GM12878 (cell line): ENCODE results near the gene CLNK. TPM values are rescaled to one million over a fixed set of nuclear protein-coding genes. Genes with fewer than 3 reads are reported as not detected.

Experiments
- ATAC-seq: fragments of 200-7000 bp; cut with Tn5 transposase; 3 replicates; pipeline ENCODE4 v1.9.1; 2020; ENCODE audit warnings: mild to moderate bottlenecking, moderate library complexity
- BruUV-seq: library from RNA; stranded (reverse); fragments of 400-500 nt; replicated peaks from 2 replicates; lab custom pipeline; 2021; lab: Mats Ljungman, UMichigan
- CTCF ChIA-PET: fragments of 300-600 bp; sonication (Branson Sonifier 250); formaldehyde crosslinking; extraction: SDS; loops from one replicate; lab custom pipeline; 2021; ENCODE audit warnings: inconsistent platforms; lab: Yijun Ruan, JAX
- POLR2A ChIA-PET: fragments of 350-600 bp; formaldehyde crosslinking; extraction: SDS; loops from one replicate; lab custom pipeline; 2021; ENCODE audit warnings: inconsistent platforms; lab: Charles Lee
- RAD21 ChIA-PET: fragments of 300-600 bp; sonication (Branson Sonifier 250); formaldehyde crosslinking; loops from one replicate; lab custom pipeline; 2023; ENCODE audit warnings: antibody characterized with exemption; ENCODE audit not compliant: unreplicated experiment; lab: Charles Lee
- SMC1A ChIA-PET: fragments of 300-600 bp; sonication (Branson Sonifier 250); formaldehyde crosslinking; loops from one replicate; lab custom pipeline; 2023; ENCODE audit not compliant: unreplicated experiment, uncharacterized antibody; lab: Charles Lee
- DNase-seq: peaks from one replicate; pipeline ENCODE4 v3.0.0-alpha.2; 2011; ENCODE audit warnings: low read depth, low spot score
- FAIRE-seq: peaks from 3 replicates; lab custom pipeline; 2011; peaks lifted over from hg19 to GRCh38; lab: Jason Lieb, UNC
- H2AFZ ChIP-seq: 2 replicates; pipeline ENCODE4 v1.6.0; 2011; ENCODE audit warnings: low read depth, low read length, control low read depth; ENCODE audit not compliant: control insufficient read depth
- H3K27ac ChIP-seq: 2 replicates; pipeline ENCODE4 v1.5.1; 2011; ENCODE audit warnings: control low read depth; ENCODE audit not compliant: control insufficient read depth, insufficient read depth
- H3K27me3 ChIP-seq, 2 experiments: replicated peaks in 1 of 2; 2 replicates each; pipeline versions ENCODE4 v1.6.0 to v1.6.1; 2011; ENCODE audit warnings: low read length in 1 of 2; ENCODE audit not compliant: control insufficient read depth in 2 of 2, insufficient read depth in 2 of 2
- H3K36me3 ChIP-seq, 2 experiments: 2 replicates each; pipeline ENCODE4 v1.5.1; 2011; ENCODE audit warnings: low read length in 1 of 2; ENCODE audit not compliant: control insufficient read depth in 2 of 2, insufficient read depth in 2 of 2
- H3K4me1 ChIP-seq: 2 replicates; pipeline ENCODE4 v1.6.1; 2011; ENCODE audit warnings: mild to moderate bottlenecking, low read length, moderate library complexity, mixed read lengths; ENCODE audit not compliant: control insufficient read depth, insufficient read depth
- H3K4me2 ChIP-seq: 2 replicates; pipeline ENCODE4 v1.6.0; 2011; ENCODE audit warnings: control low read depth; ENCODE audit not compliant: control insufficient read depth, insufficient read depth
- H3K4me3 ChIP-seq: fragments of 200-600 bp; sonication (generic); 2 replicates; pipeline ENCODE4 v1.5.1; 2016
- H3K79me2 ChIP-seq: 2 replicates; pipeline ENCODE4 v1.6.0; 2011; ENCODE audit warnings: low read length; ENCODE audit not compliant: control insufficient read depth, insufficient read depth
- H3K9ac ChIP-seq: 2 replicates; pipeline ENCODE4 v1.8.0; 2011; ENCODE audit warnings: low read length, control low read depth, mixed read lengths; ENCODE audit not compliant: control insufficient read depth, insufficient read depth
- H3K9me3 ChIP-seq: replicated peaks from 3 replicates; pipeline ENCODE4 v1.5.1; 2011; ENCODE audit warnings: mild to moderate bottlenecking, low read length; ENCODE audit not compliant: control insufficient read depth, insufficient read depth
- H4K20me1 ChIP-seq: 2 replicates; pipeline ENCODE4 v1.6.0; 2011; ENCODE audit not compliant: control insufficient read depth, insufficient read depth
- ATF2 ChIP-seq: IDR thresholded peaks from 2 replicates; pipeline ENCODE4 v1.6.1; 2012; ENCODE audit warnings: low read length, inconsistent platforms
- ATF7 ChIP-seq: fragments of 450-650 bp; IDR thresholded peaks from 2 replicates; pipeline ENCODE4 v1.6.1; 2016; ENCODE audit warnings: low read depth, mild to moderate bottlenecking
- CTCF ChIP-seq, 3 experiments: IDR thresholded peaks in 2 of 3; conservative IDR thresholded peaks in 1 of 3; 2 replicates each; pipeline ENCODE4 v1.5.1; 2011; ENCODE audit warnings: low read depth in 3 of 3, low read length in 3 of 3, mild to moderate bottlenecking in 3 of 3, control low read depth in 2 of 3, moderate library complexity in 2 of 3, inconsistent platforms in 1 of 3, mixed read lengths in 1 of 3; ENCODE audit not compliant: control insufficient read depth in 2 of 3, insufficient read depth in 1 of 3; ENCODE audit errors: extremely low read depth in 1 of 3
- EED ChIP-seq: sonication (generic); IDR thresholded peaks from 2 replicates; pipeline ENCODE4 v1.6.1; 2016; ENCODE audit warnings: antibody characterized with exemption, low read depth
- JUNB ChIP-seq: IDR thresholded peaks from 2 replicates; pipeline ENCODE4 v1.6.1; 2016; ENCODE audit warnings: antibody characterized with exemption, mild to moderate bottlenecking
- MYC ChIP-seq: IDR thresholded peaks from 2 replicates; pipeline ENCODE4 v1.6.1; 2011; ENCODE audit warnings: mild to moderate bottlenecking, low read length, moderate library complexity, inconsistent platforms; ENCODE audit not compliant: insufficient read depth, insufficient replicate concordance, insufficient read length, severe bottlenecking
- PML ChIP-seq: IDR thresholded peaks from 2 replicates; pipeline ENCODE4 v1.6.1; 2012; ENCODE audit warnings: low read length, inconsistent platforms
- RAD21 ChIP-seq: IDR thresholded peaks from 2 replicates; pipeline ENCODE4 v1.6.1; 2011; ENCODE audit warnings: mild to moderate bottlenecking, low read depth, low read length, moderate library complexity; ENCODE audit not compliant: insufficient read depth
- SMC3 ChIP-seq: IDR thresholded peaks from 2 replicates; pipeline ENCODE4 v1.6.1; 2011; ENCODE audit warnings: low read length, improper control_type of control experiment, borderline replicate concordance
- SREBF1 ChIP-seq: IDR thresholded peaks from 2 replicates; pipeline ENCODE4 v1.6.1; 2012; ENCODE audit warnings: mild to moderate bottlenecking, low read length
- STAT1 ChIP-seq: fragments of 450-650 bp; conservative IDR thresholded peaks from 2 replicates; pipeline ENCODE4 v1.6.1; 2014; ENCODE audit warnings: antibody characterized with exemption, mild to moderate bottlenecking
- SUPT20H ChIP-seq: IDR thresholded peaks from 2 replicates; pipeline ENCODE4 v1.6.1; 2011; ENCODE audit warnings: low read depth, mild to moderate bottlenecking, low read length, moderate library complexity, borderline replicate concordance; ENCODE audit not compliant: control insufficient read depth
- TCF3 ChIP-seq: IDR thresholded peaks from 2 replicates; pipeline ENCODE4 v1.6.1; 2012; ENCODE audit warnings: low read depth, mild to moderate bottlenecking, low read length, borderline replicate concordance; ENCODE audit not compliant: insufficient read depth
- YY1 ChIP-seq: IDR thresholded peaks from 2 replicates; pipeline ENCODE4 v1.6.1; 2011; ENCODE audit warnings: low read depth, mild to moderate bottlenecking, low read length
- WGBS: methylation state at CpG from one replicate; pipeline ENCODE4 v1.1.6; 2016; ENCODE audit warnings: low lambda C conversion rate; ENCODE audit not compliant: insufficient replicate concordance, insufficient coverage; ENCODE audit errors: missing lambda C conversion rate; 5-methylcytosine and 5-hydroxymethylcytosine counted together
- in situ Hi-C: fragments of 300-500 bp; cut with MboI; formaldehyde crosslinking; loops from 9 replicates; pipeline ENCODE4 v1.14.3; 2018; ENCODE audit warnings: mixed read lengths
- intact Hi-C: fragments of 100-400 bp; cut with micrococcal nuclease; formaldehyde crosslinking; loops from one replicate; pipeline ENCODE4 v1.14.2; 2022; ENCODE audit not compliant: unreplicated experiment
- polyA plus RNA-seq, 11 experiments: library from polyadenylated mRNA; depleted of rRNA in 4 of 11; unstranded in 6 of 11; stranded (reverse) in 5 of 11; fragments of >200 nt; fragmentation: Nextera tagmentation in 4 of 11; fragmentation: Illumina TruSeq in 1 of 11; extraction: Ambion mirVana in 4 of 11; extraction: Trizol in 1 of 11; gene quantifications; 1 replicate in 1 of 11; 2 replicates in 10 of 11; pipeline versions ENCODE4 v1.2.1 to v1.2.3, GENCODE V29; 2011 to 2016; ENCODE audit warnings: inconsistent platforms in 2 of 11, missing spikeins in 2 of 11, low read depth in 1 of 11
- total RNA-seq, 4 experiments: library from RNA; depleted of rRNA in 3 of 4; stranded (reverse); fragments of >200 nt in 3 of 4; fragmentation: Illumina TruSeq in 1 of 4; extraction: Trizol in 1 of 4; gene quantifications; 2 replicates each; pipeline versions ENCODE4 v1.2.1 to v1.2.3, GENCODE V29; 2013 to 2021

The CLNK gene
- total and polyA plus RNA-seq, 10 of the 15 experiments (the other 5 are each of a cell fraction or from before 2014, with no cell fraction given): 2.1 to 14.3 (median 2.7) TPM

- no TSS peak for BruUV-seq
- Histone ChIP-seq H3K27me3 (no peaks in the 10 kb centered on the region), H3K4me1 (no peaks in the 10 kb centered on the region), H3K4me2 (no peak overlapping the region), H3K36me3 (peaks cover 0 to 3% of the 10 kb centered on the region in 2 experiments; a peak in 2 of 4 replicates), H3K9ac (no peak overlapping the region), H2AFZ (no peak overlapping the region), H3K4me3 (no peak overlapping the region), H3K79me2 (no peaks in the 10 kb centered on the region), H4K20me1 (no peaks in the 10 kb centered on the region), H3K9me3 (no peaks in the 10 kb centered on the region; the same call in 2 of the 3 replicates), H3K27ac (no peak overlapping the region)
- in situ Hi-C loops: no loop called here
- 59% methylated on average over 2 of the region's 2 CpGs for WGBS
- SMC1A ChIA-PET: interaction anchor here (0.8 to 2.1 kb wide), 16 partner anchors 13 to 801 kb away, joined by 3 to 9 read pairs (median 3); no protein-coding TSS in a partner anchor
- peak; percentile 93 for ATAC-seq
- intact Hi-C loops: loop anchor here (1.0 to 10.0 kb wide), 3 partner anchors 121 to 445 kb away; no protein-coding TSS in a partner anchor
- CTCF ChIA-PET: interaction anchor here (0.6 to 2.1 kb wide), 17 partner anchors 12 to 801 kb away, joined by 3 to 9 read pairs (median 3); no protein-coding TSS in a partner anchor
- no peak for FAIRE-seq
- POLR2A ChIA-PET: interaction anchor here (0.7 kb wide), 1 partner anchor 110 kb away, joined by 3 read pairs; no protein-coding TSS in a partner anchor
- DNase-seq: peak; percentile 26
- RAD21 ChIA-PET: interaction anchor here (1.1 to 1.8 kb wide), 8 partner anchors 48 to 801 kb away, joined by 3 to 7 read pairs (median 4); no protein-coding TSS in a partner anchor
- TF ChIP-seq ATF7: peak; percentile 84
- peak; percentile 49 to 70 (median 69) for TF ChIP-seq CTCF (IDR thresholded peaks at IDR 0.05 in 2 of 3, conservative IDR thresholded peaks at IDR 0.05 in 1 of 3; ENCODE audit: control insufficient read depth in 2 of 3, extremely low read depth in 1 of 3, insufficient read depth in 1 of 3, low read depth in 3 of 3, low read length in 3 of 3)
- no peak for TF ChIP-seq PML
- TF ChIP-seq MYC: no peak
- no peak for TF ChIP-seq STAT1
- TF ChIP-seq SREBF1: no peak
- TF ChIP-seq RAD21: peak; percentile 90
- peak; percentile 58; the same call in 1 of the 2 replicates for TF ChIP-seq ATF2
- no peak for TF ChIP-seq TCF3
- 0 out of 2 replicates have a peak, but pooled peaks have one; percentile 44 for TF ChIP-seq YY1
- TF ChIP-seq JUNB: peak; percentile 62
- no peak for TF ChIP-seq SUPT20H
- TF ChIP-seq SMC3: peak; percentile 82; the same call in 1 of the 2 replicates
- no peak for TF ChIP-seq EED
Measured at GRCh38 chr4:10622728-10623127, 61.8 kb downstream of the CLNK start.
